Adrenal gland (tissue), 12 donors: Measurements from ENCODE around the gene CACNA1C. TPM values are rescaled to one million over a fixed set of nuclear protein-coding genes. Genes with fewer than 3 reads are reported as not detected.

Experiments used
- DNase-seq, 7 donors: peaks; one replicate each; pipeline ENCODE4 v3.0.0-alpha.2; 2019 to 2020
- H3K27ac ChIP-seq, 5 donors: fragments of 200-600 bp; sonication (generic) in 4 of 5; 1 replicate in 3 of 5; 2 replicates in 2 of 5; pipeline versions ENCODE4 v1.5.1 to v1.8.0; 2016 to 2020; ENCODE audit warnings: mild to moderate bottlenecking in 1 of 5
- H3K27me3 ChIP-seq: fragments of 200-600 bp; 2 replicates; pipeline ENCODE4 v1.8.0; 2021
- H3K36me3 ChIP-seq, 2 donors: fragments of 200-600 bp; replicated peaks in 1 of 2; 1 replicate in 1 of 2; 2 replicates in 1 of 2; pipeline versions ENCODE4 v1.5.1 to v1.8.0; 2018 to 2022
- H3K4me1 ChIP-seq, 2 donors: fragments of 200-600 bp; replicated peaks in 1 of 2; 1 replicate in 1 of 2; 2 replicates in 1 of 2; pipeline versions ENCODE4 v1.5.1 to v1.8.0; 2018 to 2021
- H3K4me3 ChIP-seq, 4 donors: fragments of 200-600 bp; sonication (generic) in 3 of 4; one replicate each; pipeline ENCODE4 v1.5.1; 2016 to 2018
- H3K9me3 ChIP-seq, 3 donors: fragments of 200-600 bp; sonication (generic) in 1 of 3; replicated peaks in 1 of 3; 1 replicate in 2 of 3; 2 replicates in 1 of 3; pipeline versions ENCODE4 v1.5.1 to v1.8.0; 2016 to 2021
- CTCF ChIP-seq, 6 experiments: fragments of 450-650 bp in 4 of 6; fragments of 200-600 bp in 2 of 6; sonication (generic) in 1 of 6; IDR thresholded peaks; 1 replicate in 5 of 6; 2 replicates in 1 of 6; pipeline versions ENCODE4 v1.5.1 to v1.8.0; 2016 to 2021; ENCODE audit warnings: antibody characterized with exemption in 6 of 6, mild to moderate bottlenecking in 2 of 6, moderate library complexity in 1 of 6
- POLR2A ChIP-seq, 2 donors: fragments of 450-650 bp; IDR thresholded peaks; one replicate each; pipeline ENCODE4 v1.6.1; 2017; ENCODE audit warnings: antibody characterized with exemption in 2 of 2, mild to moderate bottlenecking in 2 of 2, moderate library complexity in 1 of 2
- WGBS, 4 donors: extraction: QIAGEN DNeasy Blood & Tissue Kit in 2 of 4; methylation state at CpG; one replicate each; pipeline versions ENCODE4 v1.1.5 to v1.1.7; 2013 to 2017; 5-methylcytosine and 5-hydroxymethylcytosine counted together
- intact Hi-C, 2 donors: fragments of 100-400 bp; cut with DNase I; formaldehyde crosslinking; loops; one replicate each; pipeline versions ENCODE4 v1.14.1 to v1.15.0; 2022 to 2023
- polyA plus RNA-seq, 3 donors: library from polyadenylated mRNA; stranded (reverse); fragments of 200-250 nt in 2 of 3; fragments of 350-450 nt in 1 of 3; fragmentation: Illumina TruSeq in 1 of 3; extraction: RNeasy Lipid Tissue Mini Kit (QIAGEN cat#74804) in 1 of 3; gene quantifications; one replicate each; pipeline ENCODE4 v1.2.3, GENCODE V29; 2013 to 2014
- total RNA-seq, 9 donors: library from RNA; depleted of rRNA in 4 of 9; stranded (reverse); fragments of >200 nt in 4 of 9; fragments of 120-200 nt in 1 of 9; fragmentation: NEBNext Ultra II Directional in 1 of 9; extraction: Animal tissue kit (Norgen Biotek cat#: 25700) in 1 of 9; gene quantifications; one replicate each; pipeline versions ENCODE4 v1.1.0 to v1.2.4, GENCODE V29; 2013 to 2023
- donor health status: healthy with polysubstance abuse.
- donor health status: Bipolar disorder and iron deficiency.
- donor health status: DM: yes; HTN: yes; CAD: no.
- donor health status: DM: no; HTN: no; CAD: no.
- donor health status: DM: no; HTN: no; CAD: no.
- donor health status: DM: yes; HTN: yes; CAD: no.

CACNA1C gene
- total and polyA plus RNA-seq, 12 donors: 1.4 to 5.8 (median 3.5) TPM

GRCh38 chr12:2208837-2209635 lies 156.2 kb downstream of the CACNA1C start:
- peaks cover 0 to 5% of the 10 kb centered on the region in 2 donors for H3K4me1 ChIP-seq

GRCh38 chr12:2211119-2211518 lies 158.3 kb downstream of the CACNA1C start:
- TF ChIP-seq POLR2A (IDR thresholded peaks at IDR 0.05) (no peak), CTCF (IDR thresholded peaks at IDR 0.05) (no peak)
- Histone ChIP-seq H3K27me3 (no peaks in the 10 kb centered on the region), H3K27ac (no peak overlapping the region), H3K36me3 (no peaks in the 10 kb centered on the region), H3K4me3 (no peak overlapping the region), H3K9me3 (no peaks in the 10 kb centered on the region), H3K4me1 (peaks cover 0 to 9% of the 10 kb centered on the region in 2 donors)
- intact Hi-C loops: no loop called here
- no peak for DNase-seq
- 65 to 100% (median 88%) methylated on average over 3 of the region's 3 CpGs for WGBS, 4 donors

More at GRCh38 chr12:2208837-2209635, 156.2 kb downstream of the CACNA1C start:
- no peak for DNase-seq
- no peaks in the 10 kb centered on the region for H3K27me3 ChIP-seq
- H3K9me3 ChIP-seq: no peaks in the 10 kb centered on the region
- H3K27ac ChIP-seq: no peak overlapping the region
- no peak overlapping the region for H3K4me3 ChIP-seq
- H3K36me3 ChIP-seq: no peaks in the 10 kb centered on the region
- WGBS, 4 donors: 79 to 91% (median 89%) methylated on average over 14 to 18 of the region's 18 CpGs
- TF ChIP-seq CTCF (IDR thresholded peaks at IDR 0.05) (no peak), POLR2A (IDR thresholded peaks at IDR 0.05) (no peak)
- intact Hi-C loops: no loop called here

GRCh38 chr12:2212537-2212936 lies 159.8 kb downstream of the CACNA1C start:
- peak overlapping the region in 1 of 5 donors; percentile 39 for H3K27ac ChIP-seq
- TF ChIP-seq CTCF (IDR thresholded peaks at IDR 0.05) (no peak), POLR2A (IDR thresholded peaks at IDR 0.05) (no peak)
- intact Hi-C loops: no loop called here
- H3K36me3 ChIP-seq: no peaks in the 10 kb centered on the region
- 83 to 90% (median 90%) methylated on average over 1 of the region's 1 CpG for WGBS, 4 donors
- no peak overlapping the region for H3K4me3 ChIP-seq
- DNase-seq: no peak
- peaks cover 0 to 9% of the 10 kb centered on the region in 2 donors for H3K4me1 ChIP-seq
- H3K9me3 ChIP-seq: no peaks in the 10 kb centered on the region
- no peaks in the 10 kb centered on the region for H3K27me3 ChIP-seq

- intact Hi-C loops: no loop called here
- peak overlapping the region in 2 of 5 donors; percentile 8 to 39 for H3K27ac ChIP-seq
- 53 to 72% (median 67%) methylated on average over 19 to 21 of the region's 21 CpGs for WGBS, 4 donors
- peaks cover 0 to 9% of the 10 kb centered on the region in 2 donors for H3K4me1 ChIP-seq
- peak in 2 of 7 donors; percentile 35 to 86 for DNase-seq
- no peaks in the 10 kb centered on the region for H3K9me3 ChIP-seq
- TF ChIP-seq CTCF (IDR thresholded peaks at IDR 0.05) (no peak), POLR2A (IDR thresholded peaks at IDR 0.05) (no peak)
- H3K4me3 ChIP-seq: no peak overlapping the region
- no peaks in the 10 kb centered on the region for H3K27me3 ChIP-seq
- no peaks in the 10 kb centered on the region for H3K36me3 ChIP-seq
Measured at GRCh38 chr12:2212971-2213869, 160.4 kb downstream of the CACNA1C start.
